H1 (cell line): ENCODE data around the gene PBX3.

ENCODE experiments used
- BRCA1 ChIP-seq: IDR thresholded peaks from 2 replicates; pipeline ENCODE4 v1.6.1; 2012; ENCODE audit warnings: low read depth, low read length, improper control_type of control experiment
- MAX ChIP-seq: IDR thresholded peaks from 2 replicates; pipeline ENCODE4 v1.6.1; 2012; ENCODE audit warnings: inconsistent platforms
- POLR2A ChIP-seq, 2 experiments: IDR thresholded peaks; 1 replicate in 1 of 2; 2 replicates in 1 of 2; pipeline ENCODE4 v1.6.1; 2011; ENCODE audit warnings: low read depth in 2 of 2, low read length in 2 of 2, mild to moderate bottlenecking in 2 of 2; ENCODE audit errors: control extremely low read depth in 1 of 2
- SAP30 ChIP-seq: fragments of 300-600 bp; sonication (generic); IDR thresholded peaks from 2 replicates; pipeline ENCODE4 v1.7.1; 2012; ENCODE audit warnings: low read length, moderate library complexity, mild to moderate bottlenecking, inconsistent platforms; ENCODE audit not compliant: insufficient read depth, insufficient replicate concordance

GRCh38 chr9:125988479-125989050, 241.4 kb downstream of the PBX3 start:
- TF ChIP-seq SAP30 = no peak
- no peak for TF ChIP-seq BRCA1
- TF ChIP-seq POLR2A (IDR thresholded peaks at IDR 0.05; ENCODE audit: control extremely low read depth in 1 of 2, low read depth in 2 of 2, low read length in 2 of 2) = no peak
- no peak for TF ChIP-seq MAX
